PC-3 (cell line): ENCODE data around the gene GALNT10. TPM values are rescaled to one million over a fixed set of nuclear protein-coding genes. Genes with fewer than 3 reads are reported as not detected.

ENCODE experiments used
- ATAC-seq: fragments of 200-7000 bp; cut with Tn5 transposase; 2 replicates; pipeline ENCODE4 v1.9.1; 2020; ENCODE audit warnings: mild to moderate bottlenecking, moderate library complexity
- BruUV-seq: library from RNA; stranded (reverse); fragments of 400-500 nt; replicated peaks from 2 replicates; lab custom pipeline; 2021; lab: Mats Ljungman, UMichigan
- CTCF ChIA-PET: fragments of 300-600 bp; sonication (Branson Sonifier 250); formaldehyde crosslinking; loops from one replicate; lab custom pipeline; 2022; ENCODE audit warnings: antibody characterized with exemption; lab: Charles Lee
- POLR2A ChIA-PET: fragments of 300-600 bp; sonication (Branson Sonifier 250); formaldehyde crosslinking; loops from one replicate; lab custom pipeline; 2022; ENCODE audit warnings: antibody characterized with exemption; ENCODE audit not compliant: unreplicated experiment; lab: Charles Lee
- DNase-seq: peaks from one replicate; pipeline ENCODE4 v3.0.0-alpha.2; 2015
- H2AFZ ChIP-seq: fragments of 300-600 bp; sonication (generic); 2 replicates; pipeline ENCODE4 v1.6.0; 2016; ENCODE audit warnings: antibody characterized with exemption, low read length
- H3F3A ChIP-seq: fragments of 300-600 bp; sonication (generic); one replicate; pipeline ENCODE4 v1.6.0; 2017; ENCODE audit warnings: antibody characterized with exemption, low read length, control low read depth, mild to moderate bottlenecking; ENCODE audit not compliant: unreplicated experiment
- H3K27ac ChIP-seq: fragments of 300-600 bp; sonication (generic); 2 replicates; pipeline ENCODE4 v1.5.1; 2016; ENCODE audit warnings: mild to moderate bottlenecking, low read length
- H3K27me3 ChIP-seq: fragments of 300-600 bp; sonication (generic); 2 replicates; pipeline ENCODE4 v1.6.1; 2016; ENCODE audit warnings: low read length, mixed read lengths
- H3K36me3 ChIP-seq: fragments of 300-600 bp; sonication (generic); 2 replicates; pipeline ENCODE4 v1.6.1; 2016; ENCODE audit warnings: low read depth, mixed run types, low read length, mixed read lengths
- H3K4me1 ChIP-seq: fragments of 300-600 bp; sonication (generic); 2 replicates; pipeline ENCODE4 v1.5.1; 2016; ENCODE audit warnings: low read length; ENCODE audit not compliant: insufficient read depth
- H3K4me2 ChIP-seq: fragments of 300-600 bp; sonication (generic); 2 replicates; pipeline ENCODE4 v1.6.0; 2016; ENCODE audit warnings: low read length
- H3K4me3 ChIP-seq: fragments of 300-600 bp; sonication (generic); 2 replicates; pipeline ENCODE4 v1.5.1; 2016; ENCODE audit warnings: mild to moderate bottlenecking, low read length, mixed read lengths
- H3K79me2 ChIP-seq: fragments of 300-600 bp; sonication (generic); 2 replicates; pipeline ENCODE4 v1.6.1; 2017; ENCODE audit warnings: low read length, mixed read lengths
- H3K9ac ChIP-seq: fragments of 300-600 bp; sonication (generic); 2 replicates; pipeline ENCODE4 v1.6.0; 2016; ENCODE audit warnings: mild to moderate bottlenecking, low read length
- H3K9me2 ChIP-seq: fragments of 300-600 bp; sonication (generic); replicated peaks from 2 replicates; pipeline ENCODE4 v1.6.1; 2016; ENCODE audit warnings: mixed run types, low read length, mixed read lengths
- H3K9me3 ChIP-seq: fragments of 300-600 bp; sonication (generic); 2 replicates; pipeline ENCODE4 v1.6.1; 2016; ENCODE audit warnings: low read length, mixed read lengths
- H4K20me1 ChIP-seq: fragments of 300-600 bp; sonication (generic); 2 replicates; pipeline ENCODE4 v1.6.1; 2016; ENCODE audit warnings: low read length, mixed read lengths
- EZH2 ChIP-seq: fragments of 300-600 bp; sonication (generic); IDR thresholded peaks from one replicate; pipeline ENCODE4 v1.6.1; 2017; ENCODE audit warnings: antibody characterized with exemption, mild to moderate bottlenecking, low read length; ENCODE audit not compliant: unreplicated experiment
- EZH2phosphoT487 ChIP-seq: fragments of 300-600 bp; sonication (generic); IDR thresholded peaks from 2 replicates; pipeline ENCODE4 v1.6.1; 2018; ENCODE audit warnings: mild to moderate bottlenecking, antibody characterized with exemption, low read length, borderline replicate concordance
- intact Hi-C: fragments of 100-400 bp; cut with micrococcal nuclease; formaldehyde crosslinking; loops from 2 replicates; pipeline ENCODE4 v1.9.0; 2023
- total RNA-seq: library from RNA; depleted of rRNA; stranded (reverse); fragments of >200 nt; gene quantifications from 2 replicates; pipeline ENCODE4 v1.2.3, GENCODE V29; 2014
- TF ChIP-seq, protein P1 (sequence below): fragments of 300-600 bp; sonication (generic); conservative IDR thresholded peaks from 2 replicates; pipeline ENCODE4 v1.5.1; 2017; ENCODE audit warnings: antibody characterized with exemption, low read depth, mild to moderate bottlenecking, low read length

GALNT10 gene
- total RNA-seq, 1 experiment from 2014 or later, result 46.2 TPM

DNA sequence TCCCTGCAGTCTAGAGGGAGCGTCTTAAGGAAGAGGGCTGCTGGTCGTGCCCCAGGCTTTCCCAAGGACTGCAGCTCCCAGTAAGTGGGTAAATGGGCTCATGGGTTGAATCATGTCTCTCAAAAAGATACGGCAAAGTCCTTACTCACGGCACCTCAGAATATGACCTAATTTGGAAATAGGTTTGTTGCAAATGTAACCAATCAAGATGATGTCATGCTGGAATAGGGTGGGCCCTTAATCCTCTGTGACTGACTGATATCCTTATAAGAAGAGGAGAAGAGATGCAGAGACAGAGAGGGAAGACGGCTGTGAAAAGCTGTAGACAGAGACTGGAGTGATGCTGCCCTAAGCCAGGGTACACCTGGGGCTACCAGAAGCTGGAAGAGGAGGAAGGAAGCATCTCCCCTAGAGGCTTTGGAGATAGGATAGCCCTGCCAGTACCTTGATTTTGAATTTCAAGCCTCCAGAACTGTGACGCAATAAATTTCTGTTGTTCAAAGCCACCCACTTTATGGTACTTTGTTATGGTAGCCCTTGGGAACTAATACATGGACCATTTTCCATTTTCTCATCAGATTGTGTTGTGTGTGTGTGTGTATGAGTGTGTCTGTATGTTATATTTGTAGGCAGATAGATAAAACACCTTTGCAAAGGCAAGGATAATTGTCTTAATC lies 15.0 kb downstream of the GALNT10 start:
- Histone ChIP-seq H4K20me1 (no peaks in the 10 kb centered on the region), H3K4me3 (no peak overlapping the region), H3K27me3 (no peaks in the 10 kb centered on the region), H3K9me3 (no peaks in the 10 kb centered on the region), H3K79me2 (peaks cover 60% of the 10 kb centered on the region), H2AFZ (no peak overlapping the region), H3K4me2 (no peak overlapping the region), H3K9me2 (no peaks in the 10 kb centered on the region), H3F3A (no peaks in the 10 kb centered on the region), H3K27ac (no peak overlapping the region), H3K4me1 (no peaks in the 10 kb centered on the region), H3K9ac (no peak overlapping the region), H3K36me3 (peaks cover 8% of the 10 kb centered on the region; the same call in 1 of the 2 replicates)
- no peak for DNase-seq
- ATAC-seq, result no peak
- intact Hi-C loops, result no loop called here
- TF ChIP-seq, protein P1, sequence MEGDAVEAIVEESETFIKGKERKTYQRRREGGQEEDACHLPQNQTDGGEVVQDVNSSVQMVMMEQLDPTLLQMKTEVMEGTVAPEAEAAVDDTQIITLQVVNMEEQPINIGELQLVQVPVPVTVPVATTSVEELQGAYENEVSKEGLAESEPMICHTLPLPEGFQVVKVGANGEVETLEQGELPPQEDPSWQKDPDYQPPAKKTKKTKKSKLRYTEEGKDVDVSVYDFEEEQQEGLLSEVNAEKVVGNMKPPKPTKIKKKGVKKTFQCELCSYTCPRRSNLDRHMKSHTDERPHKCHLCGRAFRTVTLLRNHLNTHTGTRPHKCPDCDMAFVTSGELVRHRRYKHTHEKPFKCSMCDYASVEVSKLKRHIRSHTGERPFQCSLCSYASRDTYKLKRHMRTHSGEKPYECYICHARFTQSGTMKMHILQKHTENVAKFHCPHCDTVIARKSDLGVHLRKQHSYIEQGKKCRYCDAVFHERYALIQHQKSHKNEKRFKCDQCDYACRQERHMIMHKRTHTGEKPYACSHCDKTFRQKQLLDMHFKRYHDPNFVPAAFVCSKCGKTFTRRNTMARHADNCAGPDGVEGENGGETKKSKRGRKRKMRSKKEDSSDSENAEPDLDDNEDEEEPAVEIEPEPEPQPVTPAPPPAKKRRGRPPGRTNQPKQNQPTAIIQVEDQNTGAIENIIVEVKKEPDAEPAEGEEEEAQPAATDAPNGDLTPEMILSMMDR, result no peak
- no peak for TF ChIP-seq EZH2phosphoT487
- TF ChIP-seq EZH2, result no peak
- no TSS peak for BruUV-seq
- CTCF ChIA-PET, result no interaction called here
- POLR2A ChIA-PET, result no interaction called here

DNA sequence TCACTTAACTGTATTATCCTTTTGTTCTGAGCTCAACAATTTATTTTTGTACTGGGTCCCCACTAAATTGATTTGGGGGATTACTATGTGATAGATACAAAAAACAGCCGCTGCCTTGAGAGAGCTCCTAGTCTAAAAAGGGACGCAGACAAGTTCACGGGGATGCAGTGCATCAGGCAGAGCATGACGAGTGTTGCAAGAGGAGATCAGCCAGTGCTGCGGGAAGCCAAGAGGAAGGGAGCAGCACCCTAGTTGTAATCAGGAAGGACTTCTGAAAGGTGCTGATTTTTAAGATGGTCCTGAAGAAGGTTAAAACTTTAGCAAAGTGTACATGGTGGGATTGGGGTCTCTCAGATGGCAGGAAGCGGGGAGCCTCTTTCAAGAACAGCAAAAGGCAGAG lies 15.8 kb downstream of the GALNT10 start:
- ChIA-PET POLR2A (interaction anchor here (0.6 kb wide), 1 partner anchor 12 kb away, joined by 5 read pairs; no protein-coding TSS in a partner anchor), CTCF (no interaction called here)
- H3K9me2 ChIP-seq, result no peaks in the 10 kb centered on the region
- no peaks in the 10 kb centered on the region for H3K4me1 ChIP-seq
- no peak overlapping the region for H2AFZ ChIP-seq
- H3K27ac ChIP-seq, result no peak overlapping the region
- H3K79me2 ChIP-seq, result peaks cover 53% of the 10 kb centered on the region
- TF ChIP-seq, protein P1, result no peak
- no peak for TF ChIP-seq EZH2phosphoT487
- TF ChIP-seq EZH2, result no peak
- DNase-seq (no peak), ATAC-seq (no peak)
- H3K9me3 ChIP-seq, result no peaks in the 10 kb centered on the region
- H3F3A ChIP-seq, result no peaks in the 10 kb centered on the region
- no peaks in the 10 kb centered on the region for H4K20me1 ChIP-seq
- intact Hi-C loops, result no loop called here
- no peak overlapping the region for H3K9ac ChIP-seq
- no peaks in the 10 kb centered on the region for H3K27me3 ChIP-seq
- H3K4me3 ChIP-seq, result no peak overlapping the region
- no peak overlapping the region for H3K4me2 ChIP-seq
- no TSS peak for BruUV-seq
- H3K36me3 ChIP-seq, result 0 out of 2 replicates have a peak, but pooled peaks cover 4% of the 10 kb centered on the region

DNA sequence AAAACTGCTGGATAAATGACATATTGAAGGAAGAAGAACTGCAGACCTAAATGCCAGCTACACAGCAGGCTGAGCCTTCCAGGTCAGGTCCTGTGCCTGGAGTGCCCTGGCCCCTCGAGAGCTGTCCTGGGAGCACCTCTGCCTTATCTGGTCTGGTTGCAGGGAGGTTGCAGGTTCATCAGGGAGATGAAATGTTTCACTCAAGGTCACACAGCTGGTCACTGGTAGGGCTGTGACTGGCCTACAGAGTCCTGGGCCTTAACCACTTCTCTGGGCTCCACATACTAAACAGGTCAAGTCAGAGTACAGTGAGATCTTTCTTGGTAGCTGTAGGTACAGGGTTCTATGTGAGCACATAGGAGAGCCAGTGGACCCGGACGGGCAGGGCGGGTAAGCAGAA lies 16.7 kb downstream of the GALNT10 start:
- H3K36me3 ChIP-seq, result peaks cover 4% of the 10 kb centered on the region; the same call in 1 of the 2 replicates
- H3K27ac ChIP-seq, result no peak overlapping the region
- TF ChIP-seq EZH2phosphoT487, result no peak
- no peak for TF ChIP-seq EZH2
- TF ChIP-seq, protein P1, result no peak
- no peak overlapping the region for H3K4me2 ChIP-seq
- no peak overlapping the region for H3K9ac ChIP-seq
- H3K4me1 ChIP-seq, result no peaks in the 10 kb centered on the region
- no peak overlapping the region for H3K4me3 ChIP-seq
- intact Hi-C loops, result no loop called here
- ChIA-PET CTCF (interaction anchor here (0.7 kb wide), 1 partner anchor 13 kb away, joined by 3 read pairs; no protein-coding TSS in a partner anchor), POLR2A (interaction anchor here (0.5 to 0.6 kb wide), 2 partner anchors 13 to 144 kb away, joined by 3 to 5 read pairs; no protein-coding TSS in a partner anchor)
- no peaks in the 10 kb centered on the region for H3K9me2 ChIP-seq
- ATAC-seq, result no peak
- no peak for DNase-seq
- no TSS peak for BruUV-seq
- H3K27me3 ChIP-seq, result no peaks in the 10 kb centered on the region
- no peaks in the 10 kb centered on the region for H3K9me3 ChIP-seq
- no peaks in the 10 kb centered on the region for H3F3A ChIP-seq
- no peaks in the 10 kb centered on the region for H4K20me1 ChIP-seq
- H2AFZ ChIP-seq, result no peak overlapping the region
- peaks cover 48% of the 10 kb centered on the region for H3K79me2 ChIP-seq
